HepG2 (cell line): ENCODE data around the gene PRR5L.

ENCODE experiments used
- CTCF ChIP-seq: sonication (generic); formaldehyde crosslinking; IDR thresholded peaks from 2 replicates; pipeline ENCODE4 v1.5.0; 2020; ENCODE audit warnings: mild to moderate bottlenecking, missing genetic modification reagents, moderate library complexity
- FOXM1 ChIP-seq: sonication (generic); formaldehyde crosslinking; IDR thresholded peaks from 2 replicates; pipeline ENCODE4 v1.5.0; 2020; ENCODE audit warnings: missing genetic modification reagents
- KLF6 ChIP-seq: IDR thresholded peaks from 2 replicates; pipeline ENCODE4 v1.8.0; 2016; ENCODE audit warnings: missing biosample characterization, missing genetic modification reagents
- RBM22 ChIP-seq: fragments of 200-400 bp; formaldehyde crosslinking; optimal IDR thresholded peaks from 2 replicates; pipeline ENCODE3; 2017; ENCODE audit warnings: mild to moderate bottlenecking, low read length, moderate library complexity
- SRY ChIP-seq: sonication (generic); formaldehyde crosslinking; IDR thresholded peaks from 2 replicates; pipeline ENCODE4 v1.8.0; 2022; ENCODE audit warnings: mild to moderate bottlenecking, missing genetic modification reagents
- TGIF2 ChIP-seq: IDR thresholded peaks from 2 replicates; pipeline ENCODE4 v1.6.1; 2016; ENCODE audit warnings: control low read depth, missing compliant biosample characterization
- YY1 ChIP-seq: IDR thresholded peaks from 2 replicates; pipeline ENCODE4 v1.6.1; 2011; ENCODE audit warnings: low read length, low read depth, moderate library complexity, mild to moderate bottlenecking; ENCODE audit not compliant: insufficient read depth, insufficient replicate concordance
- ZKSCAN5 ChIP-seq: sonication (generic); formaldehyde crosslinking; IDR thresholded peaks from 2 replicates; pipeline ENCODE4 v1.5.1; 2020; ENCODE audit warnings: mild to moderate bottlenecking, missing genetic modification reagents
- ZNF431 ChIP-seq: sonication (generic); formaldehyde crosslinking; IDR thresholded peaks from 2 replicates; pipeline ENCODE4 v1.9.0; 2022; ENCODE audit warnings: missing genetic modification reagents, low read depth, mild to moderate bottlenecking, borderline replicate concordance
- TF ChIP-seq, protein P1 (sequence below), 2 experiments: IDR thresholded peaks; 2 replicates each; pipeline ENCODE4 v1.6.1; 2011 to 2012; ENCODE audit warnings: low read length in 2 of 2, borderline replicate concordance in 1 of 2, low read depth in 1 of 2, mild to moderate bottlenecking in 1 of 2, moderate library complexity in 1 of 2

GRCh38 chr11:36280531-36280930, 15.6 kb upstream of the PRR5L start:
- TF ChIP-seq KLF6 (CRISPR knock-in tag) (no peak), ZKSCAN5 (CRISPR knock-in tag) (no peak), ZNF431 (CRISPR knock-in tag) (no peak), CTCF (no peak), TGIF2 (CRISPR knock-in tag) (no peak), FOXM1 (no peak), SRY (no peak), RBM22 (no peak), YY1 (no peak)
- TF ChIP-seq, protein P1, sequence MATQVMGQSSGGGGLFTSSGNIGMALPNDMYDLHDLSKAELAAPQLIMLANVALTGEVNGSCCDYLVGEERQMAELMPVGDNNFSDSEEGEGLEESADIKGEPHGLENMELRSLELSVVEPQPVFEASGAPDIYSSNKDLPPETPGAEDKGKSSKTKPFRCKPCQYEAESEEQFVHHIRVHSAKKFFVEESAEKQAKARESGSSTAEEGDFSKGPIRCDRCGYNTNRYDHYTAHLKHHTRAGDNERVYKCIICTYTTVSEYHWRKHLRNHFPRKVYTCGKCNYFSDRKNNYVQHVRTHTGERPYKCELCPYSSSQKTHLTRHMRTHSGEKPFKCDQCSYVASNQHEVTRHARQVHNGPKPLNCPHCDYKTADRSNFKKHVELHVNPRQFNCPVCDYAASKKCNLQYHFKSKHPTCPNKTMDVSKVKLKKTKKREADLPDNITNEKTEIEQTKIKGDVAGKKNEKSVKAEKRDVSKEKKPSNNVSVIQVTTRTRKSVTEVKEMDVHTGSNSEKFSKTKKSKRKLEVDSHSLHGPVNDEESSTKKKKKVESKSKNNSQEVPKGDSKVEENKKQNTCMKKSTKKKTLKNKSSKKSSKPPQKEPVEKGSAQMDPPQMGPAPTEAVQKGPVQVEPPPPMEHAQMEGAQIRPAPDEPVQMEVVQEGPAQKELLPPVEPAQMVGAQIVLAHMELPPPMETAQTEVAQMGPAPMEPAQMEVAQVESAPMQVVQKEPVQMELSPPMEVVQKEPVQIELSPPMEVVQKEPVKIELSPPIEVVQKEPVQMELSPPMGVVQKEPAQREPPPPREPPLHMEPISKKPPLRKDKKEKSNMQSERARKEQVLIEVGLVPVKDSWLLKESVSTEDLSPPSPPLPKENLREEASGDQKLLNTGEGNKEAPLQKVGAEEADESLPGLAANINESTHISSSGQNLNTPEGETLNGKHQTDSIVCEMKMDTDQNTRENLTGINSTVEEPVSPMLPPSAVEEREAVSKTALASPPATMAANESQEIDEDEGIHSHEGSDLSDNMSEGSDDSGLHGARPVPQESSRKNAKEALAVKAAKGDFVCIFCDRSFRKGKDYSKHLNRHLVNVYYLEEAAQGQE (IDR thresholded peaks at IDR 0.05; ENCODE audit: borderline replicate concordance in 1 of 2, low read depth in 1 of 2, low read length in 2 of 2): no peak
